SK-N-SH (cell line): ENCODE results near the gene SLC8A1. TPM values are rescaled to one million over a fixed set of nuclear protein-coding genes. Genes with fewer than 3 reads are reported as not detected.

ENCODE experiments used
- CTCF ChIA-PET: fragments of 300-600, 350-600 bp; formaldehyde crosslinking; extraction: SDS; loops from one replicate; lab custom pipeline; 2021; lab: Yijun Ruan, JAX
- POLR2A ChIA-PET: fragments of 350-600 bp; sonication (Branson Sonifier 250); formaldehyde crosslinking; extraction: SDS; loops from one replicate; lab custom pipeline; 2020; ENCODE audit warnings: antibody characterized with exemption, inconsistent platforms; lab: Yijun Ruan, JAX
- DNase-seq: peaks from one replicate; pipeline ENCODE4 v3.0.0; 2012
- H2AFZ ChIP-seq: fragments of 200-600 bp; sonication (generic); 2 replicates; pipeline ENCODE4 v1.8.1; 2016; ENCODE audit warnings: antibody characterized with exemption, mild to moderate bottlenecking, low read depth
- H3F3A ChIP-seq: fragments of 200-600 bp; sonication (generic); replicated peaks from 2 replicates; pipeline ENCODE3; 2016; ENCODE audit warnings: antibody characterized with exemption, mild to moderate bottlenecking; ENCODE audit not compliant: insufficient read depth
- H3K27ac ChIP-seq, 2 experiments: fragments of 200-500 bp in 1 of 2; fragments of 200-600 bp in 1 of 2; sonication (Bioruptor generic) in 1 of 2; sonication (generic), shearing (Covaris generic) in 1 of 2; 2 replicates each; pipeline versions ENCODE4 v1.5.1 to v1.6.1; 2014 to 2016; ENCODE audit warnings: low read depth in 2 of 2, inconsistent platforms in 1 of 2, low read length in 1 of 2, mild to moderate bottlenecking in 1 of 2, mixed read lengths in 1 of 2
- H3K27me3 ChIP-seq: fragments of 200-600 bp; sonication (generic), shearing (Covaris generic); 2 replicates; pipeline ENCODE4 v1.6.1; 2016; ENCODE audit warnings: mixed run types; ENCODE audit not compliant: insufficient read depth
- H3K36me3 ChIP-seq, 2 experiments: fragments of 200-500 bp in 1 of 2; fragments of 200-600 bp in 1 of 2; sonication (Bioruptor generic) in 1 of 2; sonication (generic) in 1 of 2; replicated peaks in 1 of 2; 2 replicates each; pipeline versions ENCODE3 to v1.5.1; 2014 to 2016; ENCODE audit warnings: low read length in 1 of 2, mild to moderate bottlenecking in 1 of 2; ENCODE audit not compliant: insufficient read depth in 2 of 2, control insufficient read depth in 1 of 2
- H3K4me1 ChIP-seq, 2 experiments: fragments of 200-500 bp in 1 of 2; fragments of 200-600 bp in 1 of 2; sonication (Bioruptor generic) in 1 of 2; sonication (generic), shearing (Covaris generic) in 1 of 2; 2 replicates each; pipeline versions ENCODE4 v1.5.1 to v1.6.1; 2014 to 2016; ENCODE audit warnings: low read depth in 1 of 2, low read length in 1 of 2, mixed run types in 1 of 2; ENCODE audit not compliant: insufficient read depth in 2 of 2, control insufficient read depth in 1 of 2
- H3K4me2 ChIP-seq: fragments of 200-600 bp; sonication (generic), shearing (Covaris generic); 2 replicates; pipeline ENCODE4 v1.6.1; 2017; ENCODE audit warnings: mixed run types
- H3K4me3 ChIP-seq, 2 experiments: fragments of 200-500 bp in 1 of 2; fragments of 200-600 bp in 1 of 2; sonication (Bioruptor generic) in 1 of 2; sonication (generic), shearing (Covaris generic) in 1 of 2; 2 replicates each; pipeline versions ENCODE4 v1.5.1 to v1.8.1; 2014 to 2016; ENCODE audit warnings: low read depth in 2 of 2, inconsistent platforms in 1 of 2, low read length in 1 of 2, mild to moderate bottlenecking in 1 of 2, mixed read lengths in 1 of 2, moderate library complexity in 1 of 2
- H3K79me2 ChIP-seq: fragments of 200-600 bp; sonication (generic); 2 replicates; pipeline ENCODE4 v1.8.1; 2017; ENCODE audit warnings: mild to moderate bottlenecking; ENCODE audit not compliant: insufficient read depth
- H3K9ac ChIP-seq: fragments of 200-600 bp; sonication (generic); 2 replicates; pipeline ENCODE4 v1.6.1; 2017; ENCODE audit warnings: mixed run types
- H3K9me2 ChIP-seq: fragments of 200-600 bp; sonication (generic); 2 replicates; pipeline ENCODE4 v1.6.1; 2017; ENCODE audit warnings: mixed run types
- H3K9me3 ChIP-seq: fragments of 200-600 bp; sonication (generic); 2 replicates; pipeline ENCODE4 v1.6.1; 2017; ENCODE audit warnings: mixed run types, mild to moderate bottlenecking, moderate library complexity
- H4K20me1 ChIP-seq: fragments of 200-600 bp; sonication (generic); 2 replicates; pipeline ENCODE4 v1.6.1; 2017; ENCODE audit warnings: mild to moderate bottlenecking, mixed run types; ENCODE audit not compliant: insufficient read depth
- CHD2 ChIP-seq: fragments of 150-350 bp; IDR thresholded peaks from 2 replicates; pipeline ENCODE4 v1.6.1; 2018; ENCODE audit warnings: low read length; ENCODE audit not compliant: partially characterized antibody
- EZH2phosphoT487 ChIP-seq: fragments of 200-600 bp; sonication (generic); IDR thresholded peaks from 2 replicates; pipeline ENCODE4 v1.6.1; 2017; ENCODE audit warnings: low read depth, mixed run types, mild to moderate bottlenecking, antibody characterized with exemption, moderate library complexity, borderline replicate concordance
- FOXJ3 ChIP-seq: sonication (generic); formaldehyde crosslinking; IDR thresholded peaks from 2 replicates; pipeline ENCODE4 v1.5.1; 2020; ENCODE audit warnings: mild to moderate bottlenecking, missing genetic modification reagents
- GATA2 ChIP-seq: sonication (generic); formaldehyde crosslinking; IDR thresholded peaks from 2 replicates; pipeline ENCODE4 v1.5.0; 2020; ENCODE audit warnings: mild to moderate bottlenecking, missing genetic modification reagents
- JUND ChIP-seq: IDR thresholded peaks from 2 replicates; pipeline ENCODE4 v1.4.0; 2012
- MEF2A ChIP-seq: IDR thresholded peaks from 2 replicates; pipeline ENCODE4 v1.4.0; 2012; ENCODE audit warnings: low read depth, borderline replicate concordance
- MXI1 ChIP-seq: IDR thresholded peaks from 2 replicates; pipeline ENCODE4 v1.6.1; 2012; ENCODE audit warnings: mild to moderate bottlenecking, low read depth, low read length, improper control_type of control experiment
- RXRA ChIP-seq: IDR thresholded peaks from 2 replicates; pipeline ENCODE4 v1.4.0; 2012; ENCODE audit warnings: low read depth, mild to moderate bottlenecking, borderline replicate concordance
- TCF12 ChIP-seq: IDR thresholded peaks from 2 replicates; pipeline ENCODE4 v1.4.0; 2012
- YY1 ChIP-seq: IDR thresholded peaks from 2 replicates; pipeline ENCODE4 v1.4.0; 2012; ENCODE audit warnings: low read depth, mild to moderate bottlenecking
- WGBS: methylation state at CpG from one replicate; pipeline ENCODE4 v1.1.6; 2017; ENCODE audit warnings: low lambda C conversion rate; 5-methylcytosine and 5-hydroxymethylcytosine counted together
- polyA plus RNA-seq, 3 experiments: library from polyadenylated mRNA; depleted of rRNA; stranded (reverse); fragments of >200 nt; gene quantifications; 2 replicates each; pipeline ENCODE4 v1.2.3, GENCODE V29; 2012
- TF ChIP-seq, protein P1 (sequence below): IDR thresholded peaks from 2 replicates; pipeline ENCODE4 v1.4.0; 2012; ENCODE audit warnings: low read depth, borderline replicate concordance
- TF ChIP-seq, protein P2 (sequence below): fragments of 150-350 bp; IDR thresholded peaks from 2 replicates; pipeline ENCODE4 v1.6.1; 2016; ENCODE audit warnings: mild to moderate bottlenecking, low read depth, low read length
- TF ChIP-seq, protein P3 (sequence below): IDR thresholded peaks from 2 replicates; pipeline ENCODE4; 2012
- TF ChIP-seq, protein P4 (sequence below): IDR thresholded peaks from 2 replicates; pipeline ENCODE4 v1.4.0; 2012; ENCODE audit warnings: low read depth, borderline replicate concordance

The SLC8A1 gene
- polyA plus RNA-seq, 1 of the 3 experiments (the other 2 are of a cell fraction), result 3.2 TPM

DNA sequence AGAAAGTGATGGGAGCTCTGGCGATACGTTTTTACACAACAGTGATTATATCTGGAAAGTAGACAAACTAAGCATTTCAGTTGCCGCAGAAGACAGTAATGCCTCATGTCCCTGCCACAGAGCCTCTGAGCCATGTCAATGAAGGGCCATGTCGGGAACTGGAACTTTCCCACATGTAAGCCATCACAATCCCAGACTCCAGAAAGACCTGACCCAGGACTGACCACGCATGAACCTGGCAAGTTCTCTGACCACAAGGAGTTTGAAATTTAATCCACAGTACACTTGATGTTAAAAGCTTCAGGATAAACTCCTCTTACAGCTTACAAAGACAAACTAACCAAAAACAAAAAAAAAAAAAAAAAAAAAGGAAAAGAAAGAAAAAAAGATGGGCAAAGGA lies 267.3 kb downstream of the SLC8A1 start:
- ChIA-PET CTCF (no interaction called here), POLR2A (no interaction called here)
- Histone ChIP-seq H2AFZ (no peak overlapping the region), H3K27ac (no peak overlapping the region), H3K4me3 (no peak overlapping the region), H3K9me3 (no peaks in the 10 kb centered on the region), H3F3A (no peaks in the 10 kb centered on the region), H4K20me1 (no peaks in the 10 kb centered on the region), H3K4me2 (no peak overlapping the region), H3K9ac (no peak overlapping the region), H3K4me1 (no peaks in the 10 kb centered on the region), H3K9me2 (no peaks in the 10 kb centered on the region), H3K36me3 (no peaks in the 10 kb centered on the region), H3K27me3 (no peaks in the 10 kb centered on the region), H3K79me2 (no peaks in the 10 kb centered on the region)
- WGBS, result 72% methylated on average over 5 of the region's 5 CpGs
- no peak for TF ChIP-seq MEF2A
- DNase-seq, result no peak

DNA sequence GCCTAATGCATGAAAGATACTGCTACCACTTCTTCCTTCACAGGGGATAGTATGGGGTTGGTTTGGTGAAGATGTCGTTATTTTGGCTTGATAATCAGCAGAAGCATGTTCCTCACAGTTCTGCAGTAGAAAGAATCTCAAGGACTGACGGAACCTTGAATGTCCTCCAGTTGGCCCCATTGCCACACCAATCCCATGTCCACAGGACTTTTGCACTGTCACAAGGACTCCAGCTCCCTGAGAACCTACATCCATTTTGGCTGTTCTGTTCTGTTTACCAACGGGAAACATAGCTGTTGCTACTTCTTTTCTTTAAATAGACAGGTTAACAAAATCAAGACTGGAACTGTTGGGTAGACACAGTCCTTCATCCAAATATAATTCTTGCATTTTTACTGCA lies 270.0 kb downstream of the SLC8A1 start:
- no peak for DNase-seq
- no peaks in the 10 kb centered on the region for H3K27me3 ChIP-seq
- H3K9me2 ChIP-seq, result no peaks in the 10 kb centered on the region
- H3K9ac ChIP-seq, result no peak overlapping the region
- no peak overlapping the region for H3K4me2 ChIP-seq
- ChIA-PET POLR2A (no interaction called here), CTCF (interaction anchor here (0.8 to 1.2 kb wide), 2 partner anchors 15 to 142 kb away, joined by 3 read pairs; no protein-coding TSS in a partner anchor)
- no peak overlapping the region for H3K4me3 ChIP-seq
- TF ChIP-seq, protein P1, sequence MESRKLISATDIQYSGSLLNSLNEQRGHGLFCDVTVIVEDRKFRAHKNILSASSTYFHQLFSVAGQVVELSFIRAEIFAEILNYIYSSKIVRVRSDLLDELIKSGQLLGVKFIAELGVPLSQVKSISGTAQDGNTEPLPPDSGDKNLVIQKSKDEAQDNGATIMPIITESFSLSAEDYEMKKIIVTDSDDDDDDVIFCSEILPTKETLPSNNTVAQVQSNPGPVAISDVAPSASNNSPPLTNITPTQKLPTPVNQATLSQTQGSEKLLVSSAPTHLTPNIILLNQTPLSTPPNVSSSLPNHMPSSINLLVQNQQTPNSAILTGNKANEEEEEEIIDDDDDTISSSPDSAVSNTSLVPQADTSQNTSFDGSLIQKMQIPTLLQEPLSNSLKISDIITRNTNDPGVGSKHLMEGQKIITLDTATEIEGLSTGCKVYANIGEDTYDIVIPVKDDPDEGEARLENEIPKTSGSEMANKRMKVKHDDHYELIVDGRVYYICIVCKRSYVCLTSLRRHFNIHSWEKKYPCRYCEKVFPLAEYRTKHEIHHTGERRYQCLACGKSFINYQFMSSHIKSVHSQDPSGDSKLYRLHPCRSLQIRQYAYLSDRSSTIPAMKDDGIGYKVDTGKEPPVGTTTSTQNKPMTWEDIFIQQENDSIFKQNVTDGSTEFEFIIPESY, result no peak
- TF ChIP-seq FOXJ3 (CRISPR knock-in tag) (no peak), GATA2 (CRISPR knock-in tag) (no peak), RXRA (no peak)
- H4K20me1 ChIP-seq, result no peaks in the 10 kb centered on the region
- no peaks in the 10 kb centered on the region for H3F3A ChIP-seq
- 70% methylated on average over 3 of the region's 3 CpGs for WGBS
- H2AFZ ChIP-seq, result no peak overlapping the region
- no peaks in the 10 kb centered on the region for H3K9me3 ChIP-seq
- no peak overlapping the region for H3K27ac ChIP-seq
- H3K36me3 ChIP-seq, result no peaks in the 10 kb centered on the region
- no peaks in the 10 kb centered on the region for H3K79me2 ChIP-seq
- no peaks in the 10 kb centered on the region for H3K4me1 ChIP-seq

GRCh38 chr2:40179801-40180200 lies 272.1 kb downstream of the SLC8A1 start:
- Histone ChIP-seq H3K79me2 (no peaks in the 10 kb centered on the region), H3K27me3 (no peaks in the 10 kb centered on the region), H3K4me3 (no peak overlapping the region), H4K20me1 (no peaks in the 10 kb centered on the region), H3F3A (no peaks in the 10 kb centered on the region), H3K4me1 (no peaks in the 10 kb centered on the region), H2AFZ (no peak overlapping the region), H3K9ac (no peak overlapping the region), H3K4me2 (no peak overlapping the region), H3K9me2 (no peaks in the 10 kb centered on the region), H3K9me3 (no peaks in the 10 kb centered on the region)
- POLR2A ChIA-PET, result no interaction called here
- DNase-seq, result no peak
- WGBS, result 81% methylated on average over 2 of the region's 2 CpGs
- TF ChIP-seq MEF2A (no peak), CHD2 (no peak), MXI1 (no peak), EZH2phosphoT487 (no peak), TCF12 (no peak), FOXJ3 (CRISPR knock-in tag) (no peak), JUND (no peak), GATA2 (CRISPR knock-in tag) (no peak), YY1 (no peak)
- TF ChIP-seq, protein P2, sequence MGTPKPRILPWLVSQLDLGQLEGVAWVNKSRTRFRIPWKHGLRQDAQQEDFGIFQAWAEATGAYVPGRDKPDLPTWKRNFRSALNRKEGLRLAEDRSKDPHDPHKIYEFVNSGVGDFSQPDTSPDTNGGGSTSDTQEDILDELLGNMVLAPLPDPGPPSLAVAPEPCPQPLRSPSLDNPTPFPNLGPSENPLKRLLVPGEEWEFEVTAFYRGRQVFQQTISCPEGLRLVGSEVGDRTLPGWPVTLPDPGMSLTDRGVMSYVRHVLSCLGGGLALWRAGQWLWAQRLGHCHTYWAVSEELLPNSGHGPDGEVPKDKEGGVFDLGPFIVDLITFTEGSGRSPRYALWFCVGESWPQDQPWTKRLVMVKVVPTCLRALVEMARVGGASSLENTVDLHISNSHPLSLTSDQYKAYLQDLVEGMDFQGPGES, result no peak
- TF ChIP-seq, protein P3, sequence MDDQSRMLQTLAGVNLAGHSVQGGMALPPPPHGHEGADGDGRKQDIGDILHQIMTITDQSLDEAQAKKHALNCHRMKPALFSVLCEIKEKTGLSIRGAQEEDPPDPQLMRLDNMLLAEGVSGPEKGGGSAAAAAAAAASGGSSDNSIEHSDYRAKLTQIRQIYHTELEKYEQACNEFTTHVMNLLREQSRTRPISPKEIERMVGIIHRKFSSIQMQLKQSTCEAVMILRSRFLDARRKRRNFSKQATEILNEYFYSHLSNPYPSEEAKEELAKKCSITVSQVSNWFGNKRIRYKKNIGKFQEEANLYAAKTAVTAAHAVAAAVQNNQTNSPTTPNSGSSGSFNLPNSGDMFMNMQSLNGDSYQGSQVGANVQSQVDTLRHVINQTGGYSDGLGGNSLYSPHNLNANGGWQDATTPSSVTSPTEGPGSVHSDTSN, result no peak
- TF ChIP-seq, protein P4, sequence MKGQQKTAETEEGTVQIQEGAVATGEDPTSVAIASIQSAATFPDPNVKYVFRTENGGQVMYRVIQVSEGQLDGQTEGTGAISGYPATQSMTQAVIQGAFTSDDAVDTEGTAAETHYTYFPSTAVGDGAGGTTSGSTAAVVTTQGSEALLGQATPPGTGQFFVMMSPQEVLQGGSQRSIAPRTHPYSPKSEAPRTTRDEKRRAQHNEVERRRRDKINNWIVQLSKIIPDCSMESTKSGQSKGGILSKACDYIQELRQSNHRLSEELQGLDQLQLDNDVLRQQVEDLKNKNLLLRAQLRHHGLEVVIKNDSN, result no peak
- TF ChIP-seq, all 33 proteins: peak for 0
- Histone ChIP-seq H3K27ac (no peak overlapping the region), H3K36me3 (no peaks in the 10 kb centered on the region)
- CTCF ChIA-PET, result no interaction called here
